Stomach (tissue), 9 donors: ENCODE data around the gene DPP6. TPM values are rescaled to one million over a fixed set of nuclear protein-coding genes. Genes with fewer than 3 reads are reported as not detected.

Source experiments
- DNase-seq, 2 donors: peaks; one replicate each; pipeline versions ENCODE4 v3.0.0 to v3.0.0-alpha.2; 2013 to 2019
- H3K27ac ChIP-seq, 5 donors: fragments of 200-600 bp in 4 of 5; sonication (generic) in 4 of 5; one replicate each; pipeline ENCODE4 v1.5.1; 2013 to 2019; ENCODE audit warnings: mild to moderate bottlenecking in 1 of 5, moderate library complexity in 1 of 5
- H3K27me3 ChIP-seq, 3 donors: fragments of 200-600 bp; sonication (generic); one replicate each; pipeline ENCODE4 v1.5.1; 2017 to 2019; ENCODE audit warnings: mixed run types in 1 of 3
- H3K36me3 ChIP-seq, 4 donors: fragments of 200-600 bp; sonication (generic); 1 replicate in 3 of 4; 2 replicates in 1 of 4; pipeline ENCODE4 v1.5.1; 2016 to 2019
- H3K4me1 ChIP-seq, 4 donors: fragments of 200-600 bp; sonication (generic); one replicate each; pipeline ENCODE4 v1.5.1; 2016 to 2019
- H3K4me3 ChIP-seq, 4 donors: fragments of 200-600 bp; sonication (generic) in 3 of 4; one replicate each; pipeline ENCODE4 v1.5.1; 2016 to 2019; ENCODE audit warnings: mild to moderate bottlenecking in 1 of 4
- H3K9me3 ChIP-seq, 4 donors: fragments of 200-600 bp; sonication (generic); one replicate each; pipeline ENCODE4 v1.5.1; 2016 to 2019
- EP300 ChIP-seq: sonication (generic); formaldehyde crosslinking; IDR thresholded peaks from one replicate; pipeline ENCODE4 v1.6.1; 2017; ENCODE audit warnings: antibody characterized with exemption
- POLR2A ChIP-seq, 4 donors: fragments of 450-650 bp; IDR thresholded peaks; one replicate each; pipeline ENCODE4 v1.6.1; 2016; ENCODE audit warnings: antibody characterized with exemption in 4 of 4, control low read depth in 2 of 4, mild to moderate bottlenecking in 1 of 4, moderate library complexity in 1 of 4
- POLR2AphosphoS5 ChIP-seq, 3 donors: sonication (generic); formaldehyde crosslinking; IDR thresholded peaks; one replicate each; pipeline ENCODE4 v1.6.1; 2016; ENCODE audit warnings: antibody characterized with exemption in 3 of 3
- WGBS, 5 donors: extraction: QIAGEN DNeasy Blood & Tissue Kit in 3 of 5; methylation state at CpG; one replicate each; pipeline versions ENCODE4 v1.1.5 to v1.1.7; 2013 to 2018; 5-methylcytosine and 5-hydroxymethylcytosine counted together
- intact Hi-C: fragments of 100-400 bp; cut with DNase I; formaldehyde crosslinking; loops from one replicate; pipeline ENCODE4 v1.15.1; 2023; ENCODE audit warnings: low total_unique reads
- polyA plus RNA-seq, 3 donors: library from polyadenylated mRNA; stranded (reverse); fragments of 200-250 nt; gene quantifications; one replicate each; pipeline ENCODE4 v1.2.3, GENCODE V29; 2013
- total RNA-seq, 5 donors: library from RNA; depleted of rRNA; stranded (reverse); fragments of >200 nt; gene quantifications; one replicate each; pipeline versions ENCODE4 v1.1.0 to v1.2.3, GENCODE V29; 2014 to 2016
- TF ChIP-seq, protein P1 (sequence below), 7 experiments: fragments of 450-650 bp in 4 of 7; fragments of 200-600 bp in 3 of 7; sonication (generic) in 3 of 7; IDR thresholded peaks; one replicate each; pipeline ENCODE4 v1.5.1; 2016 to 2019; ENCODE audit warnings: antibody characterized with exemption in 7 of 7, control low read depth in 2 of 7, mild to moderate bottlenecking in 1 of 7
- donor health status: healthy with polysubstance abuse.
- donor health status: Bipolar disorder and iron deficiency.
- donor health status: healthy.

The DPP6 gene
- total and polyA plus RNA-seq, 8 donors, result 0.15 to 29.8 (median 4.9) TPM

- Histone ChIP-seq H3K36me3 (no peaks in the 10 kb centered on the region), H3K9me3 (peaks cover 0 to 11% (median 5%) of the 10 kb centered on the region in 4 donors), H3K27me3 (no peaks in the 10 kb centered on the region), H3K4me3 (no peak overlapping the region), H3K4me1 (peaks cover 0 to 8% (median 3%) of the 10 kb centered on the region in 4 donors), H3K27ac (no peak overlapping the region)
- DNase-seq, result no peak
- TF ChIP-seq POLR2AphosphoS5 (IDR thresholded peaks at IDR 0.05) (no peak), EP300 (no peak)
- intact Hi-C loops, result no loop called here
- WGBS, 5 donors, result 89 to 94% (median 89%) methylated on average over 14 of the region's 14 CpGs
Observed at GRCh38 chr7:154854836-154855235, 802.6 kb downstream of the DPP6 start.

GRCh38 chr7:154855366-154855765 is 803.2 kb downstream of the DPP6 start:
- H3K4me3 ChIP-seq, result no peak overlapping the region
- peaks cover 0 to 7% (median 5%) of the 10 kb centered on the region in 4 donors for H3K9me3 ChIP-seq
- intact Hi-C loops, result no loop called here
- H3K27ac ChIP-seq, result no peak overlapping the region
- H3K36me3 ChIP-seq, result no peaks in the 10 kb centered on the region
- H3K4me1 ChIP-seq, result peaks cover 0 to 8% (median 3%) of the 10 kb centered on the region in 4 donors
- no peak for DNase-seq
- H3K27me3 ChIP-seq, result no peaks in the 10 kb centered on the region
- no peak for TF ChIP-seq POLR2A (IDR thresholded peaks at IDR 0.05)
- TF ChIP-seq, protein P1, sequence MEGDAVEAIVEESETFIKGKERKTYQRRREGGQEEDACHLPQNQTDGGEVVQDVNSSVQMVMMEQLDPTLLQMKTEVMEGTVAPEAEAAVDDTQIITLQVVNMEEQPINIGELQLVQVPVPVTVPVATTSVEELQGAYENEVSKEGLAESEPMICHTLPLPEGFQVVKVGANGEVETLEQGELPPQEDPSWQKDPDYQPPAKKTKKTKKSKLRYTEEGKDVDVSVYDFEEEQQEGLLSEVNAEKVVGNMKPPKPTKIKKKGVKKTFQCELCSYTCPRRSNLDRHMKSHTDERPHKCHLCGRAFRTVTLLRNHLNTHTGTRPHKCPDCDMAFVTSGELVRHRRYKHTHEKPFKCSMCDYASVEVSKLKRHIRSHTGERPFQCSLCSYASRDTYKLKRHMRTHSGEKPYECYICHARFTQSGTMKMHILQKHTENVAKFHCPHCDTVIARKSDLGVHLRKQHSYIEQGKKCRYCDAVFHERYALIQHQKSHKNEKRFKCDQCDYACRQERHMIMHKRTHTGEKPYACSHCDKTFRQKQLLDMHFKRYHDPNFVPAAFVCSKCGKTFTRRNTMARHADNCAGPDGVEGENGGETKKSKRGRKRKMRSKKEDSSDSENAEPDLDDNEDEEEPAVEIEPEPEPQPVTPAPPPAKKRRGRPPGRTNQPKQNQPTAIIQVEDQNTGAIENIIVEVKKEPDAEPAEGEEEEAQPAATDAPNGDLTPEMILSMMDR (IDR thresholded peaks at IDR 0.05), result no peak
- no peak for TF ChIP-seq POLR2AphosphoS5 (IDR thresholded peaks at IDR 0.05)
- TF ChIP-seq EP300, result no peak
- 80 to 85% (median 85%) methylated on average over 12 of the region's 12 CpGs for WGBS, 5 donors

- no peak for TF ChIP-seq POLR2A (IDR thresholded peaks at IDR 0.05)
- no peak for TF ChIP-seq EP300
- TF ChIP-seq, protein P1 (IDR thresholded peaks at IDR 0.05), result no peak
- no peak for TF ChIP-seq POLR2AphosphoS5 (IDR thresholded peaks at IDR 0.05)
- H3K27ac ChIP-seq, result no peak overlapping the region
- no peak overlapping the region for H3K4me3 ChIP-seq
- no peak for DNase-seq
- no peaks in the 10 kb centered on the region for H3K36me3 ChIP-seq
- H3K4me1 ChIP-seq, result peaks cover 0 to 8% (median 3%) of the 10 kb centered on the region in 4 donors
- no peaks in the 10 kb centered on the region for H3K27me3 ChIP-seq
- intact Hi-C loops, result no loop called here
- WGBS, 5 donors, result 48 to 63% (median 52%) methylated on average over 9 of the region's 9 CpGs
- peaks cover 0 to 7% (median 5%) of the 10 kb centered on the region in 4 donors for H3K9me3 ChIP-seq
Observed at GRCh38 chr7:154856733-154857132, 804.5 kb downstream of the DPP6 start.

GRCh38 chr7:154857240-154857639 is 805.0 kb downstream of the DPP6 start:
- no peak for TF ChIP-seq POLR2AphosphoS5 (IDR thresholded peaks at IDR 0.05)
- TF ChIP-seq EP300, result no peak
- TF ChIP-seq POLR2A (IDR thresholded peaks at IDR 0.05), result no peak
- TF ChIP-seq, protein P1 (IDR thresholded peaks at IDR 0.05), result no peak
- H3K36me3 ChIP-seq, result no peaks in the 10 kb centered on the region
- intact Hi-C loops, result no loop called here
- no peak overlapping the region for H3K27ac ChIP-seq
- H3K4me3 ChIP-seq, result no peak overlapping the region
- 23 to 56% (median 43%) methylated on average over 3 of the region's 3 CpGs for WGBS, 5 donors
- H3K4me1 ChIP-seq, result peaks cover 0 to 8% (median 3%) of the 10 kb centered on the region in 4 donors
- peaks cover 0 to 7% (median 5%) of the 10 kb centered on the region in 4 donors for H3K9me3 ChIP-seq
- DNase-seq, result peak in 1 of 2 donors; percentile 49
- no peaks in the 10 kb centered on the region for H3K27me3 ChIP-seq
